Body of pancreas (tissue), 4 donors: ENCODE measurements around the gene CROT.

Experiments used
- CTCF ChIP-seq, 7 experiments: fragments of 450-650 bp in 4 of 7; fragments of 200-600 bp in 3 of 7; sonication (generic) in 3 of 7; IDR thresholded peaks; one replicate each; pipeline ENCODE4 v1.5.1; 2016 to 2019; ENCODE audit warnings: antibody characterized with exemption in 7 of 7
- POLR2A ChIP-seq, 3 donors: fragments of 450-650 bp; IDR thresholded peaks; one replicate each; pipeline ENCODE4 v1.6.1; 2016; ENCODE audit warnings: antibody characterized with exemption in 3 of 3, mild to moderate bottlenecking in 2 of 3

GRCh38 chr7:87317691-87318245 is 27.7 kb upstream of the CROT start:
- no peak for TF ChIP-seq CTCF (IDR thresholded peaks at IDR 0.05)
- no peak for TF ChIP-seq POLR2A (IDR thresholded peaks at IDR 0.05)
